HG03175 (cell line): ENCODE results near the gene RBMS1.
"Not testable (repeated sequence)": the region's sequence is repeated elsewhere in the genome, so short reads cannot be mapped to it uniquely, and the experiment has no call there.

Source experiments
- ATAC-seq: cut with Tn5 transposase; IDR thresholded peaks from one replicate; pipeline ENCODE4 v1.9.1; 2021; ENCODE audit warnings: mild to moderate bottlenecking, moderate library complexity; ENCODE audit not compliant: unreplicated experiment

The RBMS1 gene

GRCh38 chr2:160387558-160388262 lies 105.9 kb downstream of the RBMS1 start:
- no peak for ATAC-seq

GRCh38 chr2:160384791-160385190 lies 108.8 kb downstream of the RBMS1 start:
- ATAC-seq: no peak

- ATAC-seq: no peak
These were observed 112.1 kb downstream of the RBMS1 start for GRCh38 chr2:160381425-160381951.

GRCh38 chr2:160380611-160381010 lies 113.0 kb downstream of the RBMS1 start:
- no peak for ATAC-seq

- no peak for ATAC-seq
These were observed 113.5 kb downstream of the RBMS1 start for GRCh38 chr2:160380000-160380570.

GRCh38 chr2:160379399-160379798 lies 114.2 kb downstream of the RBMS1 start:
- no peak for ATAC-seq

- ATAC-seq: no peak
These were observed 116.2 kb downstream of the RBMS1 start for GRCh38 chr2:160377204-160377995.

GRCh38 chr2:160376576-160376975 lies 117.0 kb downstream of the RBMS1 start:
- ATAC-seq: no peak

GRCh38 chr2:160375802-160376469 lies 117.7 kb downstream of the RBMS1 start:
- ATAC-seq: no peak

GRCh38 chr2:160375037-160375436 lies 118.6 kb downstream of the RBMS1 start:
- ATAC-seq: no peak

GRCh38 chr2:160373666-160374065 lies 119.9 kb downstream of the RBMS1 start:
- no peak for ATAC-seq

GRCh38 chr2:160373263-160373662 lies 120.3 kb downstream of the RBMS1 start:
- no peak for ATAC-seq

- no peak for ATAC-seq
These were observed 121.0 kb downstream of the RBMS1 start for GRCh38 chr2:160372585-160372984.

GRCh38 chr2:160372010-160372356 lies 121.6 kb downstream of the RBMS1 start:
- no peak for ATAC-seq

- no peak for ATAC-seq
These were observed 122.2 kb downstream of the RBMS1 start for GRCh38 chr2:160371251-160372009.

GRCh38 chr2:160368988-160369930 lies 124.3 kb downstream of the RBMS1 start:
- no peak for ATAC-seq

GRCh38 chr2:160367887-160368286 lies 125.7 kb downstream of the RBMS1 start:
- ATAC-seq: peak; percentile 73

- ATAC-seq: not testable (repeated sequence)
These were observed 126.5 kb downstream of the RBMS1 start for GRCh38 chr2:160367139-160367538.

- no peak for ATAC-seq
These were observed 127.1 kb downstream of the RBMS1 start for GRCh38 chr2:160366474-160366873.
